ENCODE results near the gene ARID1B. TPM values are rescaled to one million over a fixed set of nuclear protein-coding genes. Genes with fewer than 3 reads are reported as not detected.

ARID1B gene
- total and polyA plus RNA-seq, 2 of the 4 experiments (the other 2 are of a cell fraction), result 14.5 to 20.1 TPM

DNA sequence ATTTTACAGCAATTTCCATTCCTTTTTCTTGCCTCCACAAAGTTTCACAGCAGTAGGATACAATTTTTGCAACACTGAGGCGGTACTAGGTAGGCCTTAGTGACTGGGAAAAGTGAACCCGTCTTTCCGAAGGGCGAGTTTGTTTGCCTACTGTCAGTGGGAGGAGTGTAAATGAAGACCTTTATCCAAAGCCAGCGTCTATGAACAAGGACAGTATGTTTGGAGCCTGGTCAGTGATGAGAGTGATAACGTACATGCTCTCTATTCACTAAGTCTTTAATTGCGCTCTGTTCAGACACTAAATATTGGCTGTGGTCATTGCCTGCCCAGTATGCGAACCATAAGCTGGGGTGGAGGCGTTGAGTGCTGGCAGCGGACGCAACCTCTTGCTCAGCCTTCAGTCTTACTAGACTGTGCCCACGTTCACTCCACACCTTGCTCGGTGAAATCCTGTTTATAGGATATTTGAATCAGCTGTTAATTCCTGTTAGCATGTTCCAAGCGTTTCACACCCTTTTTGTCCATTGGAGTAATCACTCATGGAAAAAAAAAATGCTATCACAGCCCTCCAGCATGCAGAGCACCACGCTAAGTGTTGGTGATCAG lies 400.7 kb downstream of the ARID1B start:
- no peaks in the 10 kb centered on the region for H4K20me1 ChIP-seq (ENCODE audit: insufficient read depth, low read length)
- 0 out of 2 replicates have a peak, but pooled peaks cover 1% of the 10 kb centered on the region for H3K4me1 ChIP-seq (ENCODE audit: control insufficient read depth, insufficient read depth, low read length)
- dilution Hi-C loops (cut with HindIII; ENCODE audit: low sequenced_read_pairs, unreplicated experiment) (no loop called here), in situ Hi-C loops (cut with MboI; ENCODE audit: low sequenced_read_pairs) (loop anchor here (25.0 kb wide), 1 partner anchor 1841 kb away; no protein-coding TSS in a partner anchor), intact Hi-C loops (cut with micrococcal nuclease) (no loop called here)
- DNase-seq (no peak), ATAC-seq (ENCODE audit: low read depth) (no peak)
- H3K4me3 ChIP-seq (ENCODE audit: insufficient read depth, low read depth, low read length), result no peak overlapping the region
- H3K27me3 ChIP-seq (ENCODE audit: control insufficient read depth, insufficient read depth, low read length), result no peaks in the 10 kb centered on the region
- H4K91ac ChIP-seq (ENCODE audit: insufficient read depth, low read depth, low read length), result no peak overlapping the region
- H2BK5ac ChIP-seq (ENCODE audit: low read depth, low read length, poor library complexity, severe bottlenecking), result no peak overlapping the region
- H3K56ac ChIP-seq (ENCODE audit: extremely low read depth, insufficient read depth, low read length), result no peak overlapping the region
- H3K4ac ChIP-seq (ENCODE audit: low read depth, low read length), result no peak overlapping the region
- H2AK5ac ChIP-seq (ENCODE audit: low read depth, low read length), result no peak overlapping the region
- H2BK120ac ChIP-seq (ENCODE audit: low read depth, low read length), result no peak overlapping the region
- H3K79me1 ChIP-seq (ENCODE audit: low read depth in 1 of 2, low read length in 2 of 2), result peaks cover 0 to 4% of the 10 kb centered on the region in 2 experiments; a peak in 2 of 4 replicates
- no peak overlapping the region for H3K23ac ChIP-seq (ENCODE audit: low read depth, low read length)
- no peak overlapping the region for H2BK15ac ChIP-seq (ENCODE audit: low read depth, low read length)
- no peak overlapping the region for H4K5ac ChIP-seq (ENCODE audit: low read depth, low read length)
- POLR2A ChIA-PET (ENCODE audit: unreplicated experiment), result no interaction called here
- no peak overlapping the region for H2AFZ ChIP-seq (replicated peaks; ENCODE audit: low read length, poor library complexity)
- no peak overlapping the region for H3K27ac ChIP-seq (ENCODE audit: insufficient read depth, low read length)
- 93% methylated on average over 6 of the region's 15 CpGs; no CpG with 5 or more reads in 1 of the 2 experiments for whole genome bisulfite sequencing, 2 experiments (ENCODE audit: extremely low coverage in 2 of 2, insufficient read length in 1 of 2)
- H3K18ac ChIP-seq (ENCODE audit: low read depth, low read length), result no peak overlapping the region
- peaks cover 26% of the 10 kb centered on the region for H3K36me3 ChIP-seq (ENCODE audit: control insufficient read depth, insufficient read depth, low read length)
- no peak for TF ChIP-seq CHD1 (IDR thresholded peaks at IDR 0.05; ENCODE audit: low read depth, low read length)
- BruUV-seq (replicated peaks), result no TSS peak
- no peaks in the 10 kb centered on the region for H3K9me3 ChIP-seq (ENCODE audit: control insufficient read depth, insufficient read depth, low read length)
- no peak overlapping the region for H3K14ac ChIP-seq (replicated peaks; ENCODE audit: low read depth, low read length)
- H3K9me1 ChIP-seq (ENCODE audit: insufficient read depth, low read length), result peaks cover 6% of the 10 kb centered on the region; the same call in 1 of the 2 replicates
- no peak overlapping the region for H2BK20ac ChIP-seq (ENCODE audit: low read depth, low read length)
- H2AK9ac ChIP-seq (replicated peaks; ENCODE audit: low read depth, low read length, poor library complexity), result no peak overlapping the region
- CTCF ChIA-PET, result no interaction called here
- no peak overlapping the region for H3K4me2 ChIP-seq (ENCODE audit: low read depth, low read length)
- H4K8ac ChIP-seq (ENCODE audit: low read depth in 2 of 2, low read length in 2 of 2), result no peak overlapping the region
- H3K9ac ChIP-seq (ENCODE audit: low read depth, low read length), result no peak overlapping the region

Data from IMR-90 (cell line).